Measurements from ENCODE around the gene KCNQ5. TPM values are rescaled to one million over a fixed set of nuclear protein-coding genes. Genes with fewer than 3 reads are reported as not detected.

The KCNQ5 gene
- total and polyA plus RNA-seq, 2 of the 8 experiments (the other 6 are each of a cell fraction or from before 2014, with no cell fraction given), result 0.83 to 1.2 TPM

- CTCF ChIA-PET (ENCODE audit: partially characterized antibody), result interaction anchor here (1.0 kb wide), 1 partner anchor 21 kb away, joined by 4 read pairs; no protein-coding TSS in a partner anchor
- TF ChIP-seq ATF2 (IDR thresholded peaks at IDR 0.05; ENCODE audit: low read length) (no peak), YY1 (IDR thresholded peaks at IDR 0.05; ENCODE audit: low read depth, low read length) (no peak), HDAC6 (IDR thresholded peaks at IDR 0.05; ENCODE audit: low read depth, low read length) (no peak), ASH2L (IDR thresholded peaks at IDR 0.05; ENCODE audit: low read length) (no peak), TBP (IDR thresholded peaks at IDR 0.05; ENCODE audit: low read depth, low read length) (no peak), KDM5A (IDR thresholded peaks at IDR 0.05; ENCODE audit: low read length) (no peak), SIN3A (conservative IDR thresholded peaks at IDR 0.05 in 1 of 2, IDR thresholded peaks at IDR 0.05 in 1 of 2; ENCODE audit: low read depth in 1 of 2, low read length in 2 of 2) (no peak), SRF (IDR thresholded peaks at IDR 0.05; ENCODE audit: low read depth, low read length) (no peak), BCL11A (IDR thresholded peaks at IDR 0.05; ENCODE audit: low read depth in 2 of 2, low read length in 2 of 2) (no peak), RBBP5 (IDR thresholded peaks at IDR 0.05; ENCODE audit: borderline replicate concordance, low read depth, low read length) (no peak), RXRA (IDR thresholded peaks at IDR 0.05; ENCODE audit: insufficient read depth, low read depth, low read length) (no peak), RFX5 (IDR thresholded peaks at IDR 0.05; ENCODE audit: borderline replicate concordance, low read depth, low read length) (no peak)
These were observed 167.3 kb downstream of the KCNQ5 start for GRCh38 chr6:72789145-72789544.

More at GRCh38 chr6:72789145-72789544, 167.3 kb downstream of the KCNQ5 start:
- Histone ChIP-seq H3K14ac (ENCODE audit: insufficient read length) (no peak overlapping the region), H3K9me3 (ENCODE audit: insufficient read depth in 2 of 2, low read depth in 1 of 2, low read length in 1 of 2) (no peaks in the 10 kb centered on the region), H2AK5ac (ENCODE audit: low read depth, low read length) (no peak overlapping the region), H3K9ac (replicated peaks in 1 of 4; ENCODE audit: extremely low read depth in 1 of 4, low read depth in 3 of 4, low read length in 3 of 4) (no peak overlapping the region), H2BK15ac (ENCODE audit: low read length) (0 out of 2 replicates have a peak overlapping the region, but pooled peaks have one; percentile 34), H3K4ac (replicated peaks; ENCODE audit: insufficient read length, low read depth, low read length) (no peak overlapping the region), H3K79me1 (ENCODE audit: low read depth, low read length) (no peaks in the 10 kb centered on the region), H4K8ac (ENCODE audit: extremely low read depth, insufficient read depth, low read length) (no peak overlapping the region), H2BK12ac (ENCODE audit: low read depth, low read length) (no peak overlapping the region), H4K5ac (ENCODE audit: insufficient read length, low read depth, low read length) (no peak overlapping the region), H3K23ac (ENCODE audit: insufficient read length) (no peak overlapping the region), H3K56ac (replicated peaks; ENCODE audit: insufficient read length, low read depth, low read length) (no peak overlapping the region), H4K20me1 (replicated peaks in 1 of 2; ENCODE audit: control insufficient read depth in 1 of 2, insufficient read depth in 2 of 2, low read length in 2 of 2) (peaks cover 0 to 1% of the 10 kb centered on the region in 2 experiments), H3K36me3 (ENCODE audit: control insufficient read depth in 2 of 4, insufficient read depth in 4 of 4, low read length in 3 of 4) (no peaks in the 10 kb centered on the region), H3K27ac (ENCODE audit: low read depth, low read length) (no peak overlapping the region), H3K23me2 (ENCODE audit: low read depth, low read length) (no peaks in the 10 kb centered on the region), H2BK120ac (replicated peaks; ENCODE audit: low read depth, low read length) (no peak overlapping the region), H3K79me2 (ENCODE audit: control insufficient read depth in 1 of 2, insufficient read depth in 2 of 2, low read length in 2 of 2) (no peaks in the 10 kb centered on the region), H3K4me3 (ENCODE audit: extremely low read depth in 1 of 4, insufficient read depth in 2 of 4, low read depth in 3 of 4, low read length in 4 of 4) (no peak overlapping the region), H2AFZ (ENCODE audit: low read length) (no peak overlapping the region), H4K91ac (replicated peaks; ENCODE audit: insufficient read length, low read length) (no peak overlapping the region), H3K27me3 (replicated peaks in 1 of 4; ENCODE audit: control insufficient read depth in 3 of 4, extremely low read depth in 1 of 4, insufficient read depth in 3 of 4, low read length in 3 of 4) (no peaks in the 10 kb centered on the region), H3K4me2 (ENCODE audit: insufficient read depth in 1 of 2, low read depth in 2 of 2, low read length in 2 of 2) (no peak overlapping the region), H2BK20ac (ENCODE audit: low read length) (no peak overlapping the region), H3K18ac (ENCODE audit: extremely low read depth, low read length) (no peak overlapping the region), H3K4me1 (replicated peaks in 1 of 4; ENCODE audit: control insufficient read depth in 3 of 4, insufficient read depth in 4 of 4, low read length in 3 of 4) (peaks cover 0 to 4% (median 0%) of the 10 kb centered on the region in 4 experiments; a peak in 1 of 7 replicates), H2BK5ac (ENCODE audit: low read depth, low read length) (no peak overlapping the region)
- FAIRE-seq (no peak), DNase-seq (ENCODE audit: low read depth in 1 of 2, low spot score in 2 of 2) (no peak)
- 85% methylated on average over 4 of the region's 4 CpGs; no CpG with 5 or more reads in 1 of the 2 experiments for WGBS, 2 experiments (ENCODE audit: extremely low coverage in 1 of 2, insufficient coverage in 1 of 2, insufficient read length in 1 of 2, insufficient replicate concordance in 2 of 2, low coverage in 1 of 2, low lambda C conversion rate in 2 of 2, missing lambda C conversion rate in 1 of 2)
- POLR2A ChIA-PET (ENCODE audit: partially characterized antibody), result interaction anchor here (0.6 kb wide), 1 partner anchor 11 kb away, joined by 3 read pairs; no protein-coding TSS in a partner anchor

All from H1 (cell line).